Heart left ventricle (tissue), 13 donors: ENCODE results near the gene ARHGAP26.

ENCODE experiments used
- CTCF ChIP-seq, 12 donors: fragments of 200-600 bp; sonication (generic) in 4 of 12; IDR thresholded peaks; one replicate each; pipeline versions ENCODE4 v1.5.0 to v1.8.0; 2018 to 2022; ENCODE audit warnings: antibody characterized with exemption in 12 of 12, mild to moderate bottlenecking in 5 of 12
- POLR2A ChIP-seq, 2 donors: fragments of 450-650 bp; IDR thresholded peaks; one replicate each; pipeline ENCODE4 v1.6.1; 2017; ENCODE audit warnings: antibody characterized with exemption in 2 of 2, mild to moderate bottlenecking in 2 of 2, moderate library complexity in 2 of 2
- donor health status: ischemic (EF 13 %, LVEDD 7.1; RV severe dilation, severe dysfunction).
- donor health status: DM: no; HTN: yes; CAD: no.
- donor health status: DM: no; HTN: no; CAD: no.
- donor health status: ischemic (EF 25% LVEDD 6.9; RV normal size, moderate dysfunction).
- donor health status: ischemic (EF 25% LVEDD 5.7; RV mildly dilated, moderate dysfunction).
- donor health status: ischemic (EF 35%, LVEDD 5.7; RV mildly dilated, moderate dysfunction).
- donor health status: nonischemic (EF 11% LVEDD 7.7; RV severe dilation, severe dysfunction).
- donor health status: DM: yes; HTN: yes; CAD: no.
- donor health status: PGD.
- donor health status: ischemic (EF 29% LVEDD 5.4; RV normal size, mild dysfunction).
- donor health status: nonischemic (EF 23%, LVEDD 6.1; RV moderate dilation, normal function).

DNA sequence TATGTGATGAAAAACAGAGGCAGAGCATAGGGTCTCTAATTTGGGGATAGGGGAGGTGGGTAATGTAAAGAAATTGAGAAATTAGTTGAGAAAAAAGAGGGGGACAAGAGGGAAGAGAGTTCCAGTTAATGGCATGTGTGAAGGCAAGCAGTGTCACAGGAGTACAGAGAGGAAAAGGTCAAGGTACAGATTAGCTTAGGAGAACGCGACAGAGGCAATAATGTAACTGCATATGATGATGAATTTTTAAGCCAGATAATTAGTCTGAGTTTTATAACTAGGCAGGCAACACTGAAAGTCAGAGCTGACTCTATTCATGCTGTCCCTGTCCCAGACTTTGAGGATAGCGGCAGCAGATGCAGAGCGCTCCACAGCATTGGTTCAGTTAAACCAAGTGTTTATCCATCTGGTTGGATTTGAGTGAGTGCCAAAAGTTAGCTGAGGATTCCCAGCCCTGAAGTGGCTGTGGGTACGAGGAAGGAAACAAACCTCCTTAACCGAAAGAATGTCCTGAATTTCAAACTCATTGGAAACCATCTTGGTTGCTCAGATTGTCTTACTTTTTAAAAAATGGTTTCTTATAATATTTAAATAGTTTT is 315.2 kb downstream of the ARHGAP26 start:
- TF ChIP-seq CTCF (IDR thresholded peaks at IDR 0.05), result no peak
- TF ChIP-seq POLR2A (IDR thresholded peaks at IDR 0.05), result no peak
